Measurements from ENCODE around the gene ROR1. TPM values are rescaled to one million over a fixed set of nuclear protein-coding genes. Genes with fewer than 3 reads are reported as not detected.

Gene ROR1
- total RNA-seq, 1 experiment from 2014 or later, result 19.0 TPM

DNA sequence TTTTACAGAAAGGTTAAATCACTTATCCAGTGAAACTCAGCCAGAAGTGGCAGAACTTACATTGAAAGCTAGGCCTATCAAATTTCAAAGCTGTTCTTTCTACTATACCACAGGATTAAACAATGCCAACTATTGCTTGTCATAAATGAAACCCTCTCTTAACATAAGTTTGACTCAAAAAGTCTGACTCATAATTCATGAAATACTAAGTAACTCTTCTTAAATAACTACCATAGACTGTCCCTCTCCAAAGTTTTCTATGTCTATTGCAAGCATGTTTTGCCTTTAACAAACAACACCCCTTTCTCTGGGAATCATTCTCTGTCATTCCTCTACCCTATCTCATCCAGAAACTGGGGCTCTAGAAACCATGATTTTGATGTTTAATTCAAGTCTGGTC is 320.1 kb downstream of the ROR1 start:
- TF ChIP-seq, protein P1, sequence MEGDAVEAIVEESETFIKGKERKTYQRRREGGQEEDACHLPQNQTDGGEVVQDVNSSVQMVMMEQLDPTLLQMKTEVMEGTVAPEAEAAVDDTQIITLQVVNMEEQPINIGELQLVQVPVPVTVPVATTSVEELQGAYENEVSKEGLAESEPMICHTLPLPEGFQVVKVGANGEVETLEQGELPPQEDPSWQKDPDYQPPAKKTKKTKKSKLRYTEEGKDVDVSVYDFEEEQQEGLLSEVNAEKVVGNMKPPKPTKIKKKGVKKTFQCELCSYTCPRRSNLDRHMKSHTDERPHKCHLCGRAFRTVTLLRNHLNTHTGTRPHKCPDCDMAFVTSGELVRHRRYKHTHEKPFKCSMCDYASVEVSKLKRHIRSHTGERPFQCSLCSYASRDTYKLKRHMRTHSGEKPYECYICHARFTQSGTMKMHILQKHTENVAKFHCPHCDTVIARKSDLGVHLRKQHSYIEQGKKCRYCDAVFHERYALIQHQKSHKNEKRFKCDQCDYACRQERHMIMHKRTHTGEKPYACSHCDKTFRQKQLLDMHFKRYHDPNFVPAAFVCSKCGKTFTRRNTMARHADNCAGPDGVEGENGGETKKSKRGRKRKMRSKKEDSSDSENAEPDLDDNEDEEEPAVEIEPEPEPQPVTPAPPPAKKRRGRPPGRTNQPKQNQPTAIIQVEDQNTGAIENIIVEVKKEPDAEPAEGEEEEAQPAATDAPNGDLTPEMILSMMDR (conservative IDR thresholded peaks at IDR 0.05), result no peak
- no peak for TF ChIP-seq EZH2 (IDR thresholded peaks at IDR 0.05; ENCODE audit: low read depth)
- H3K4me2 ChIP-seq, result no peak overlapping the region
- H3K9me3 ChIP-seq (ENCODE audit: insufficient read depth, low read depth), result no peaks in the 10 kb centered on the region
- H3K79me2 ChIP-seq (ENCODE audit: low read depth), result no peaks in the 10 kb centered on the region; the same call in none of the 2 replicates
- no peak overlapping the region for H2AFZ ChIP-seq
- no peaks in the 10 kb centered on the region for H3K4me1 ChIP-seq (replicated peaks; ENCODE audit: insufficient read depth)
- no peak for DNase-seq
- intact Hi-C loops (cut with micrococcal nuclease; ENCODE audit: unreplicated experiment), result no loop called here
- H4K20me1 ChIP-seq (ENCODE audit: insufficient read depth), result no peaks in the 10 kb centered on the region
- no peak overlapping the region for H3K4me3 ChIP-seq
- no peak overlapping the region for H3K27ac ChIP-seq
- ChIA-PET POLR2A (ENCODE audit: unreplicated experiment) (no interaction called here), CTCF (no interaction called here)
- no peaks in the 10 kb centered on the region for H3K27me3 ChIP-seq (ENCODE audit: insufficient read depth, low read depth)
- no peaks in the 10 kb centered on the region for H3K9me2 ChIP-seq (ENCODE audit: insufficient read depth)
- H3K36me3 ChIP-seq (ENCODE audit: low read depth), result no peaks in the 10 kb centered on the region
- BruUV-seq (replicated peaks), result no TSS peak
- no peaks in the 10 kb centered on the region; the same call in 1 of the 2 replicates for H3F3A ChIP-seq (ENCODE audit: insufficient read depth, low read depth)

GRCh38 chr1:64095832-64096231 is 322.0 kb downstream of the ROR1 start:
- Histone ChIP-seq H3K9me2 (ENCODE audit: insufficient read depth) (no peaks in the 10 kb centered on the region), H3K27me3 (ENCODE audit: insufficient read depth, low read depth) (no peaks in the 10 kb centered on the region), H3F3A (ENCODE audit: insufficient read depth, low read depth) (no peaks in the 10 kb centered on the region; the same call in 1 of the 2 replicates), H4K20me1 (ENCODE audit: insufficient read depth) (no peaks in the 10 kb centered on the region), H3K4me1 (replicated peaks; ENCODE audit: insufficient read depth) (no peaks in the 10 kb centered on the region), H3K27ac (no peak overlapping the region), H2AFZ (no peak overlapping the region), H3K79me2 (ENCODE audit: low read depth) (no peaks in the 10 kb centered on the region; the same call in none of the 2 replicates), H3K4me3 (no peak overlapping the region), H3K9me3 (ENCODE audit: insufficient read depth, low read depth) (no peaks in the 10 kb centered on the region), H3K36me3 (ENCODE audit: low read depth) (no peaks in the 10 kb centered on the region), H3K4me2 (no peak overlapping the region)
- no peak for TF ChIP-seq EZH2 (IDR thresholded peaks at IDR 0.05; ENCODE audit: low read depth)
- intact Hi-C loops (cut with micrococcal nuclease; ENCODE audit: unreplicated experiment), result no loop called here
- CTCF ChIA-PET, result no interaction called here
- no peak for DNase-seq
- no TSS peak for BruUV-seq (replicated peaks)
- POLR2A ChIA-PET (ENCODE audit: unreplicated experiment), result no interaction called here

- Histone ChIP-seq H3K9me3 (ENCODE audit: insufficient read depth, low read depth) (no peaks in the 10 kb centered on the region), H4K20me1 (ENCODE audit: insufficient read depth) (no peaks in the 10 kb centered on the region), H3K4me1 (replicated peaks; ENCODE audit: insufficient read depth) (no peaks in the 10 kb centered on the region), H3K36me3 (ENCODE audit: low read depth) (no peaks in the 10 kb centered on the region), H3K27ac (no peak overlapping the region), H3K79me2 (ENCODE audit: low read depth) (no peaks in the 10 kb centered on the region; the same call in none of the 2 replicates), H2AFZ (no peak overlapping the region), H3K4me3 (no peak overlapping the region), H3K4me2 (no peak overlapping the region), H3K27me3 (ENCODE audit: insufficient read depth, low read depth) (no peaks in the 10 kb centered on the region), H3F3A (ENCODE audit: insufficient read depth, low read depth) (no peaks in the 10 kb centered on the region; the same call in 1 of the 2 replicates), H3K9me2 (ENCODE audit: insufficient read depth) (no peaks in the 10 kb centered on the region)
- intact Hi-C loops (cut with micrococcal nuclease; ENCODE audit: unreplicated experiment), result no loop called here
- DNase-seq, result no peak
- ChIA-PET CTCF (no interaction called here), POLR2A (ENCODE audit: unreplicated experiment) (no interaction called here)
- no TSS peak for BruUV-seq (replicated peaks)
- TF ChIP-seq, protein P1 (conservative IDR thresholded peaks at IDR 0.05), result no peak
- no peak for TF ChIP-seq EZH2 (IDR thresholded peaks at IDR 0.05; ENCODE audit: low read depth)
Observed at GRCh38 chr1:64097859-64098258, 324.0 kb downstream of the ROR1 start.

DNA sequence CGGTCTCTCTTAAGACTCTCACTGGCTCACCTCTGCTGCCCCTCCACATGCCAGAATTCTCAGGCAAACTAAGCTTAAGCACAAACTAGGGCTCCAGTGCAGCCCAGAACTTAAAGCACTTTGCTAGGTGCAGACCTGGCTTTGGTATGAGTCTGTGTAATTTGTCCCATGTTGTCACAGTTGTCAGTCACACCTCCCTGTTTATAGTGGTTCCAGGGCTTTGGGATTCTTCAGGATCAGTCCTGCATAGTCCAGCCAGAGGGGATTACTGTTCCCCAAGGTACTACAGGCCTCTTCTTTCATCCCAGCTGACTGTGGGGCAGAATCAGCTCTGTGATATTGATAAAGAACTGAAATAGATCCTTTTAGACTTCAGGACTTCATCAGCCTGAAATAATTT is 324.6 kb downstream of the ROR1 start:
- no TSS peak for BruUV-seq (replicated peaks)
- Histone ChIP-seq H2AFZ (no peak overlapping the region), H3K9me3 (ENCODE audit: insufficient read depth, low read depth) (no peaks in the 10 kb centered on the region), H3K9me2 (ENCODE audit: insufficient read depth) (no peaks in the 10 kb centered on the region), H3K4me2 (no peak overlapping the region), H3K4me1 (replicated peaks; ENCODE audit: insufficient read depth) (no peaks in the 10 kb centered on the region), H3F3A (ENCODE audit: insufficient read depth, low read depth) (no peaks in the 10 kb centered on the region; the same call in 1 of the 2 replicates), H3K27me3 (ENCODE audit: insufficient read depth, low read depth) (no peaks in the 10 kb centered on the region), H3K36me3 (ENCODE audit: low read depth) (no peaks in the 10 kb centered on the region), H3K4me3 (no peak overlapping the region), H3K79me2 (ENCODE audit: low read depth) (no peaks in the 10 kb centered on the region; the same call in none of the 2 replicates), H3K27ac (no peak overlapping the region), H4K20me1 (ENCODE audit: insufficient read depth) (no peaks in the 10 kb centered on the region)
- DNase-seq, result no peak
- POLR2A ChIA-PET (ENCODE audit: unreplicated experiment), result no interaction called here
- no peak for TF ChIP-seq EZH2 (IDR thresholded peaks at IDR 0.05; ENCODE audit: low read depth)
- TF ChIP-seq, protein P1 (conservative IDR thresholded peaks at IDR 0.05), result no peak
- CTCF ChIA-PET, result no interaction called here
- intact Hi-C loops (cut with micrococcal nuclease; ENCODE audit: unreplicated experiment), result no loop called here
